A673 (cell line): Measurements from ENCODE around the gene TAF4. TPM values are rescaled to one million over a fixed set of nuclear protein-coding genes. Genes with fewer than 3 reads are reported as not detected.

Experiments
- BruUV-seq: library from RNA; stranded (reverse); fragments of 400-500 nt; replicated peaks from 2 replicates; lab custom pipeline; 2021; lab: Mats Ljungman, UMichigan
- CTCF ChIA-PET: fragments of 300-600 bp; sonication (Branson Sonifier 250); formaldehyde crosslinking; loops from one replicate; lab custom pipeline; 2022; ENCODE audit warnings: antibody characterized with exemption; lab: Charles Lee
- POLR2A ChIA-PET: fragments of 300-600 bp; sonication (Branson Sonifier 250); formaldehyde crosslinking; loops from one replicate; lab custom pipeline; 2022; ENCODE audit warnings: antibody characterized with exemption; ENCODE audit not compliant: low non-redundant PET; lab: Charles Lee
- DNase-seq: peaks from one replicate; pipeline ENCODE4 v3.0.0-alpha.2; 2015; ENCODE audit warnings: low spot score
- H3K27ac ChIP-seq: fragments of 200-600 bp; sonication (generic); 2 replicates; pipeline ENCODE4 v1.5.1; 2016; ENCODE audit warnings: mixed run types, low read depth, mild to moderate bottlenecking, mixed read lengths, antibody characterized with exemption, low read length; ENCODE audit not compliant: poor library complexity, severe bottlenecking
- H3K27me3 ChIP-seq: fragments of 200-600 bp; sonication (generic); replicated peaks from 2 replicates; pipeline ENCODE4 v1.6.1; 2017; ENCODE audit warnings: mixed run types, low read depth, mild to moderate bottlenecking, mixed read lengths, antibody characterized with exemption, low read length; ENCODE audit not compliant: insufficient read depth, poor library complexity
- H3K36me3 ChIP-seq: fragments of 200-600 bp; sonication (generic); 2 replicates; pipeline ENCODE4 v1.6.1; 2016; ENCODE audit warnings: mixed run types, mild to moderate bottlenecking, mixed read lengths, antibody characterized with exemption, low read length; ENCODE audit not compliant: insufficient read depth, poor library complexity, severe bottlenecking
- H3K4me1 ChIP-seq: fragments of 200-600 bp; sonication (generic); 2 replicates; pipeline ENCODE4 v1.6.1; 2017; ENCODE audit warnings: mixed run types, mild to moderate bottlenecking, mixed read lengths, antibody characterized with exemption, low read length; ENCODE audit not compliant: insufficient read depth, poor library complexity, severe bottlenecking
- H3K4me3 ChIP-seq: fragments of 200-600 bp; sonication (generic); 2 replicates; pipeline ENCODE4 v1.5.1; 2016; ENCODE audit warnings: low read depth, mixed run types, mild to moderate bottlenecking, mixed read lengths, low read length; ENCODE audit not compliant: poor library complexity, severe bottlenecking
- H3K9me3 ChIP-seq: fragments of 200-600 bp; sonication (generic); 2 replicates; pipeline ENCODE4 v1.6.1; 2016; ENCODE audit warnings: mixed run types, low read depth, mild to moderate bottlenecking, mixed read lengths, antibody characterized with exemption, low read length; ENCODE audit not compliant: poor library complexity, severe bottlenecking
- EZH2 ChIP-seq: fragments of 200-600 bp; sonication (generic); IDR thresholded peaks from 2 replicates; pipeline ENCODE4 v1.6.1; 2017; ENCODE audit warnings: borderline replicate concordance, low read depth, mild to moderate bottlenecking, mixed read lengths, antibody characterized with exemption, low read length; ENCODE audit not compliant: poor library complexity, severe bottlenecking
- intact Hi-C: fragments of 100-400 bp; cut with micrococcal nuclease; formaldehyde crosslinking; loops from one replicate; pipeline ENCODE4 v1.10.0; 2022; ENCODE audit not compliant: unreplicated experiment
- total RNA-seq: library from RNA; stranded (reverse); gene quantifications from 2 replicates; pipeline ENCODE4 v1.2.3, GENCODE V29; 2021
- TF ChIP-seq, protein P1 (sequence below): fragments of 300-800, 200-600 bp; sonication (generic); conservative IDR thresholded peaks from 2 replicates; pipeline ENCODE4 v1.5.1; 2017; ENCODE audit warnings: low read depth, mild to moderate bottlenecking, antibody characterized with exemption, low read length, moderate library complexity, mixed read lengths

The TAF4 gene
- total RNA-seq, 1 experiment from 2014 or later, result 37.0 TPM

DNA sequence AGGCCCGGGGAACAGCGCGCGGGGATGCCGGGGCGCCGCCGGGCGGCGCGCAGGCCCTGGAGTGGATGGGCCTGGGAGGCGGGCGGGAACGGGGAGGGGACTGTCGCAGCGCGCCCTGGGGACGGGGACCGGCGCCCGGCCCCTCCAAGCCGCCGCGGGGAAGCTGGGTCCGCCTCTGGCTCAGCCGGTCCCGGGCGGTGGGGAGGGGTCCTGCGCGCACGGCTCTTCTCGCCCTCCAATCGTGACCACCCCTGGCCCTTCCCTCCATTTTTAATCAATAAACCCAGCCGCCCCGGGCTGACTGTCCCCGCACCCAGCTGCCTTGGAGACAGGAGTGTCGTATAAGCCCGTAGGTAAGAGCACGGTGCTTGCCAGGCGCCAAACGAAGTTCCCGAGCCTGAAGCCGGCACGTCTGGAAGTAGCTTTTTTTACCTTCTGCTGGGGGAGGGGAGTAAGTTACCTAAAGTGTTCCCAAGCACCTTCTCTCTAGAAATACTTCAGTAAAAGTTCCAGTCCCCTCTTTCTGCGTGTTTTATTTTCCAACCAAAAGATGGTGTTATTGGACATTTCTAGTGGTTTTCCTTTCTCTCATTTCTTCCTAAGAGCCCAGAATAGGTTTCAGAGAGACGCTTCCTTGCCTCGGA, 780 bp upstream of the TAF4 start:
- intact Hi-C loops, result loop anchor here (2.0 kb wide), 1 partner anchor 54 kb away; no protein-coding TSS in a partner anchor
- Histone ChIP-seq H3K4me3 (peak overlapping the region; percentile 54), H3K36me3 (peaks cover 7% of the 10 kb centered on the region), H3K9me3 (no peaks in the 10 kb centered on the region), H3K4me1 (peaks cover 21% of the 10 kb centered on the region), H3K27me3 (no peaks in the 10 kb centered on the region), H3K27ac (peak overlapping the region; percentile 88)
- ChIA-PET CTCF (no interaction called here), POLR2A (interaction anchor here (1.0 kb wide), 1 partner anchor 56 kb away, joined by 3 read pairs; the partner anchor contains the start of gene LSM14B)
- BruUV-seq, result no TSS peak
- DNase-seq, result peak; percentile 61
- TF ChIP-seq, protein P1, sequence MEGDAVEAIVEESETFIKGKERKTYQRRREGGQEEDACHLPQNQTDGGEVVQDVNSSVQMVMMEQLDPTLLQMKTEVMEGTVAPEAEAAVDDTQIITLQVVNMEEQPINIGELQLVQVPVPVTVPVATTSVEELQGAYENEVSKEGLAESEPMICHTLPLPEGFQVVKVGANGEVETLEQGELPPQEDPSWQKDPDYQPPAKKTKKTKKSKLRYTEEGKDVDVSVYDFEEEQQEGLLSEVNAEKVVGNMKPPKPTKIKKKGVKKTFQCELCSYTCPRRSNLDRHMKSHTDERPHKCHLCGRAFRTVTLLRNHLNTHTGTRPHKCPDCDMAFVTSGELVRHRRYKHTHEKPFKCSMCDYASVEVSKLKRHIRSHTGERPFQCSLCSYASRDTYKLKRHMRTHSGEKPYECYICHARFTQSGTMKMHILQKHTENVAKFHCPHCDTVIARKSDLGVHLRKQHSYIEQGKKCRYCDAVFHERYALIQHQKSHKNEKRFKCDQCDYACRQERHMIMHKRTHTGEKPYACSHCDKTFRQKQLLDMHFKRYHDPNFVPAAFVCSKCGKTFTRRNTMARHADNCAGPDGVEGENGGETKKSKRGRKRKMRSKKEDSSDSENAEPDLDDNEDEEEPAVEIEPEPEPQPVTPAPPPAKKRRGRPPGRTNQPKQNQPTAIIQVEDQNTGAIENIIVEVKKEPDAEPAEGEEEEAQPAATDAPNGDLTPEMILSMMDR, result no peak
- no peak for TF ChIP-seq EZH2

DNA sequence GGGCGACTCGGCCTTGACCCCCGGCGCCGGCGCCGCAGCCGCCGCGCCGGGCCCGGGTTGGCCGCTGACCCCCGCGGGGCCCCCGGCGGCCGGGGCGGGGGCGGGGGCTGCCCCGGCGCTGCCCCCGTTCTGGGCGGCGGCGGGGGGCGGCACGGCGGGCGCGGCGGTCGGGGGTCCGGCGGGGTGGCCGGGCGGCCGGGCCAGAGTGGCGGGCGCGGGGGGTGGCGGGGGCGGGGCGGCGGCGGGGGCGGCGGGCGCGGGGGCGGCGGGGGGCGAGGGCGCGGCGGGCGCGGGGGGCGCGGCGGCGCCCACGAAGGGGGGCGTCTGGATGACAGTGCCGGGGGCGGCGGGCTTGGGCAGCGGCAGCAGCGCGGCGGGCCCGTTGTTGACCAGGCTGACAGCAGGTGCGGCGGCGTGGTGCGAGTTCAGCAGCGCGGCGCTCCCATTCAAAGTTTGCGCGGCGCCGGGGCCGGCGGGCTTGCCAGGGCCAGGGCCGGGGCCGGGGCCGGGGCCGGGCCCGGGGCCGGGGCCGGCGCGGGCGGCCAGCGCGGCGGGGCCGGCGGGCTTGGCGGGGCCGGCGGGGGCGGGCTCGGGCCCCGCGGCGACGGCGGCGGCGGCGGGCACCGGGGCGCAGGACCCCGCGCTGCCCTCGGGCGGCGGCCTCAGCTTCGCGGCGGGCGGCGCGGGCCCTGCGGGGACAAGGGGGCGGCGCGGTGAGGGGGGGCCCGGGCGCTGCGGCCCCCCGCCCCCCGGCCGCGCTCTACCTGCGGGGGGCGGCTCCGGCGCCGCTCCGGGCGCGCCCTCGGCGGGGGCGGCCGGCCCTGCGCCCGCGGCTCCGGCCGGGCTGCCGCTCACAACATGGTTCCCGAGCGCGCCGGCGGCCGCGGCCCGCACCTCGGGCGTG, 659 bp downstream of the TAF4 start:
- H3K36me3 ChIP-seq, result peaks cover 7% of the 10 kb centered on the region
- TF ChIP-seq EZH2, result no peak
- TF ChIP-seq, protein P1, result no peak
- no TSS peak for BruUV-seq
- no peak for DNase-seq
- peak overlapping the region; percentile 70 for H3K27ac ChIP-seq
- ChIA-PET POLR2A (interaction anchor here (1.0 kb wide), 1 partner anchor 58 kb away, joined by 3 read pairs; the partner anchor contains the start of gene LSM14B), CTCF (interaction anchor here (0.6 kb wide), 1 partner anchor 22 kb away, joined by 3 read pairs; no protein-coding TSS in a partner anchor)
- intact Hi-C loops, result no loop called here
- no peaks in the 10 kb centered on the region for H3K27me3 ChIP-seq
- H3K4me1 ChIP-seq, result peaks cover 21% of the 10 kb centered on the region
- H3K9me3 ChIP-seq, result no peaks in the 10 kb centered on the region
- H3K4me3 ChIP-seq, result peak overlapping the region; percentile 54

DNA sequence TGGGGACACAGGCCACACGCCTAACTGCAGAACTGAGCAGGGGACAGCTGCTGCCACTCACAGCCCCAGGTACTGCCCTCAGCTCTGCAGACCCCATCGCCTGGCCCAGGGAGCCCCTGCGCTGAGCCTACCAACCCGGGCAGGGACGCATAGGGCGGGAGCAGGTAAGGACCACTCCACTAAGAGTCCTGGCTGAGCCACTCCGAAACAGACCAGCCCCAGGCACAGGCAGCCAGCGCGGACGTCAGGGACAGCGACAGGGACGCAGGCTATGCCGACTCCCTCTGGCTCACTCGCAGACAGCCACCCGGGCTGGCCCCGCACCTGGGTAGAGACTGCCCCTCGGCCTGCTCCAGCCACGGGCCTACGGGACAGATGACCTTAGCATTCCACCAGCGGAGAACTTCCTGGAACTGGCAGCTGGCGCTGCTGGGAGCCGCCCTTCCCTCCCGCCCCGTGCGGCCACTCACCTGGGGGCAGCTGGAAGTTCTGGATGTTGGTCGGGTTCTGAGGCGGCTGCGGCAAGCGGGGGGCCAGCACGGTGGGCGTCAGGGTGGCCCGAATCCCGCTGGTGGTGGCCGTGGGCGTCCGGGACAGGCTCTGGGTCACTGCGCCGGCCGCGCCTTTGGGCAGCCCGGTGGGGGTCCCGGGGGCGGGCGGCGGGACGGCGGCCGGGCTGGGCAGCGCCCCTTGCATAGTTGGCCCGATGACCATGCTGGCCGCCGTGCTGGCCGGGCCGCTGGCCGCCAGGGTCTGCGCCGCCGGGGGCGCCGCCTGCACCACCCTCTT, 1.5 kb downstream of the TAF4 start:
- no peak overlapping the region for H3K27ac ChIP-seq
- peaks cover 7% of the 10 kb centered on the region for H3K36me3 ChIP-seq
- no peaks in the 10 kb centered on the region for H3K9me3 ChIP-seq
- H3K4me1 ChIP-seq, result peaks cover 21% of the 10 kb centered on the region
- no peak for TF ChIP-seq EZH2
- TF ChIP-seq, protein P1, result no peak
- POLR2A ChIA-PET, result no interaction called here
- CTCF ChIA-PET, result no interaction called here
- intact Hi-C loops, result no loop called here
- peak overlapping the region; percentile 34 for H3K4me3 ChIP-seq
- no peak for DNase-seq
- BruUV-seq, result no TSS peak
- no peaks in the 10 kb centered on the region for H3K27me3 ChIP-seq
